PC-3 (cell line): ENCODE results near the gene AMMECR1. TPM values are rescaled to one million over a fixed set of nuclear protein-coding genes. Genes with fewer than 3 reads are reported as not detected.

Experiments
- ATAC-seq: fragments of 200-7000 bp; cut with Tn5 transposase; 2 replicates; pipeline ENCODE4 v1.9.1; 2020; ENCODE audit warnings: mild to moderate bottlenecking, moderate library complexity
- BruUV-seq: library from RNA; stranded (reverse); fragments of 400-500 nt; replicated peaks from 2 replicates; lab custom pipeline; 2021; lab: Mats Ljungman, UMichigan
- CTCF ChIA-PET: fragments of 300-600 bp; sonication (Branson Sonifier 250); formaldehyde crosslinking; loops from one replicate; lab custom pipeline; 2022; ENCODE audit warnings: antibody characterized with exemption; lab: Charles Lee
- POLR2A ChIA-PET: fragments of 300-600 bp; sonication (Branson Sonifier 250); formaldehyde crosslinking; loops from one replicate; lab custom pipeline; 2022; ENCODE audit warnings: antibody characterized with exemption; ENCODE audit not compliant: unreplicated experiment; lab: Charles Lee
- DNase-seq: peaks from one replicate; pipeline ENCODE4 v3.0.0-alpha.2; 2015
- H2AFZ ChIP-seq: fragments of 300-600 bp; sonication (generic); 2 replicates; pipeline ENCODE4 v1.6.0; 2016; ENCODE audit warnings: antibody characterized with exemption, low read length
- H3F3A ChIP-seq: fragments of 300-600 bp; sonication (generic); one replicate; pipeline ENCODE4 v1.6.0; 2017; ENCODE audit warnings: antibody characterized with exemption, low read length, control low read depth, mild to moderate bottlenecking; ENCODE audit not compliant: unreplicated experiment
- H3K27ac ChIP-seq: fragments of 300-600 bp; sonication (generic); 2 replicates; pipeline ENCODE4 v1.5.1; 2016; ENCODE audit warnings: mild to moderate bottlenecking, low read length
- H3K27me3 ChIP-seq: fragments of 300-600 bp; sonication (generic); 2 replicates; pipeline ENCODE4 v1.6.1; 2016; ENCODE audit warnings: low read length, mixed read lengths
- H3K36me3 ChIP-seq: fragments of 300-600 bp; sonication (generic); 2 replicates; pipeline ENCODE4 v1.6.1; 2016; ENCODE audit warnings: low read depth, mixed run types, low read length, mixed read lengths
- H3K4me1 ChIP-seq: fragments of 300-600 bp; sonication (generic); 2 replicates; pipeline ENCODE4 v1.5.1; 2016; ENCODE audit warnings: low read length; ENCODE audit not compliant: insufficient read depth
- H3K4me2 ChIP-seq: fragments of 300-600 bp; sonication (generic); 2 replicates; pipeline ENCODE4 v1.6.0; 2016; ENCODE audit warnings: low read length
- H3K4me3 ChIP-seq: fragments of 300-600 bp; sonication (generic); 2 replicates; pipeline ENCODE4 v1.5.1; 2016; ENCODE audit warnings: mild to moderate bottlenecking, low read length, mixed read lengths
- H3K79me2 ChIP-seq: fragments of 300-600 bp; sonication (generic); 2 replicates; pipeline ENCODE4 v1.6.1; 2017; ENCODE audit warnings: low read length, mixed read lengths
- H3K9ac ChIP-seq: fragments of 300-600 bp; sonication (generic); 2 replicates; pipeline ENCODE4 v1.6.0; 2016; ENCODE audit warnings: mild to moderate bottlenecking, low read length
- H3K9me2 ChIP-seq: fragments of 300-600 bp; sonication (generic); replicated peaks from 2 replicates; pipeline ENCODE4 v1.6.1; 2016; ENCODE audit warnings: mixed run types, low read length, mixed read lengths
- H3K9me3 ChIP-seq: fragments of 300-600 bp; sonication (generic); 2 replicates; pipeline ENCODE4 v1.6.1; 2016; ENCODE audit warnings: low read length, mixed read lengths
- H4K20me1 ChIP-seq: fragments of 300-600 bp; sonication (generic); 2 replicates; pipeline ENCODE4 v1.6.1; 2016; ENCODE audit warnings: low read length, mixed read lengths
- CTCF ChIP-seq: fragments of 300-600 bp; sonication (generic); conservative IDR thresholded peaks from 2 replicates; pipeline ENCODE4 v1.5.1; 2017; ENCODE audit warnings: antibody characterized with exemption, low read depth, mild to moderate bottlenecking, low read length
- EZH2 ChIP-seq: fragments of 300-600 bp; sonication (generic); IDR thresholded peaks from one replicate; pipeline ENCODE4 v1.6.1; 2017; ENCODE audit warnings: antibody characterized with exemption, mild to moderate bottlenecking, low read length; ENCODE audit not compliant: unreplicated experiment
- EZH2phosphoT487 ChIP-seq: fragments of 300-600 bp; sonication (generic); IDR thresholded peaks from 2 replicates; pipeline ENCODE4 v1.6.1; 2018; ENCODE audit warnings: mild to moderate bottlenecking, antibody characterized with exemption, low read length, borderline replicate concordance
- intact Hi-C: fragments of 100-400 bp; cut with micrococcal nuclease; formaldehyde crosslinking; loops from 2 replicates; pipeline ENCODE4 v1.9.0; 2023
- total RNA-seq: library from RNA; depleted of rRNA; stranded (reverse); fragments of >200 nt; gene quantifications from 2 replicates; pipeline ENCODE4 v1.2.3, GENCODE V29; 2014

The AMMECR1 gene
- total RNA-seq, 1 experiment from 2014 or later: 14.2 TPM

DNA sequence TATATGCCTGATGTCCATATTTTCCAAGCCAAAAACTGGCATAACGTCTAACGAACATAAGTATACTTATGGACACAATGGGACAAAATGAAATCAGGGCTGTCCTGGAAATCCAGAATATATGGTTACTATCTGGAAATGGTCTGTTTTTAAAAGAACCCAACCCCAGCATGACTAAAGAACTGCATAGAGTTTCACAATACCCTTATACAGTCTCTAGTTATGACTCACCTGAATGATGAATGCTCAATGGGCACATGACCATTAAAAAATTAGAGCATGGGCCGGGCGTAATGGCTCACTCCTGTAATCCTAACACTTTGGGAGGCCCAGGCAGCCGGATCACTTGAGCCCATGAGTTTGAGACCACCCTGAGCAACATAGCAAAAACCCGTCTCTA, 31.8 kb downstream of the AMMECR1 start:
- H3F3A ChIP-seq: no peaks in the 10 kb centered on the region
- H3K9me2 ChIP-seq: no peaks in the 10 kb centered on the region
- no peaks in the 10 kb centered on the region for H4K20me1 ChIP-seq
- ATAC-seq: peak; percentile 72
- ChIA-PET POLR2A (no interaction called here), CTCF (interaction anchor here (0.6 kb wide), 1 partner anchor 73 kb away, joined by 3 read pairs; the partner anchor contains the start of gene RTL9)
- H3K27ac ChIP-seq: peak overlapping the region; percentile 92
- no peaks in the 10 kb centered on the region for H3K27me3 ChIP-seq
- H3K79me2 ChIP-seq: peaks cover 85% of the 10 kb centered on the region
- H3K9me3 ChIP-seq: no peaks in the 10 kb centered on the region
- peak; percentile 86 for DNase-seq
- intact Hi-C loops: no loop called here
- H3K4me1 ChIP-seq: peaks cover 64% of the 10 kb centered on the region
- H3K36me3 ChIP-seq: no peaks in the 10 kb centered on the region
- TF ChIP-seq CTCF: no peak
- TF ChIP-seq EZH2: no peak
- TF ChIP-seq EZH2phosphoT487: no peak
- H2AFZ ChIP-seq: no peak overlapping the region
- no peak overlapping the region; the same call in 1 of the 2 replicates for H3K4me3 ChIP-seq
- peak overlapping the region; percentile 62 for H3K9ac ChIP-seq
- peak overlapping the region; percentile 71 for H3K4me2 ChIP-seq
- no TSS peak for BruUV-seq

DNA sequence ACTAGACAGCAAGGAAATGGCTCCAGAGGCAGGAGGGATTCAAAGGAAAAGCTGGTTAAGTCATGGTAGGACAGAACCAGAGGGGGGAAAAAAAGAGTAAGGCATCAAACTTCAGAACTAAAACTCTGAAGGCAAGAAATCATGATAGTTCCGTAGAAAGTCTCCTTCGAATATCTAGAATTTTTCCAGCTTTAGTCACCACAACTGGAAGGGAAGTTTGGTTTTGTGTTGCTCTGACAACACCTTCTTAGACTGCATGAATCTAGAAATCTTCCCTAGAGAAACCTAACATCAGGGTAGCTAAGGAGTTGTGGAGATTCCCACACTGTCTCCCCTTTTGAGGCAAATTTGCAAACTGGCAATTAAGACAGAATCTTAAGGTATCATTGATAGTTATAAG, 33.7 kb downstream of the AMMECR1 start:
- peak; percentile 83 for DNase-seq
- Histone ChIP-seq H3K9me2 (no peaks in the 10 kb centered on the region), H3K36me3 (no peaks in the 10 kb centered on the region), H3K4me2 (peak overlapping the region; percentile 38), H3K9ac (peak overlapping the region; percentile 52), H3F3A (no peaks in the 10 kb centered on the region), H3K4me3 (no peak overlapping the region), H3K9me3 (no peaks in the 10 kb centered on the region), H3K27me3 (no peaks in the 10 kb centered on the region), H4K20me1 (no peaks in the 10 kb centered on the region), H3K27ac (peak overlapping the region; percentile 92), H3K4me1 (peaks cover 59% of the 10 kb centered on the region), H2AFZ (no peak overlapping the region), H3K79me2 (peaks cover 92% of the 10 kb centered on the region)
- ChIA-PET POLR2A (interaction anchor here (0.6 to 0.8 kb wide), 2 partner anchors 9 to 34 kb away, joined by 3 read pairs; partner anchors contain the start of gene AMMECR1), CTCF (interaction anchor here (0.7 kb wide), 1 partner anchor 74 kb away, joined by 3 read pairs; no protein-coding TSS in a partner anchor)
- no TSS peak for BruUV-seq
- TF ChIP-seq EZH2 (no peak), EZH2phosphoT487 (no peak), CTCF (no peak)
- intact Hi-C loops: loop anchor here (5.0 kb wide), 2 partner anchors 33 to 62 kb away; partner anchors contain the start of gene AMMECR1
- ATAC-seq: peak; percentile 68

DNA sequence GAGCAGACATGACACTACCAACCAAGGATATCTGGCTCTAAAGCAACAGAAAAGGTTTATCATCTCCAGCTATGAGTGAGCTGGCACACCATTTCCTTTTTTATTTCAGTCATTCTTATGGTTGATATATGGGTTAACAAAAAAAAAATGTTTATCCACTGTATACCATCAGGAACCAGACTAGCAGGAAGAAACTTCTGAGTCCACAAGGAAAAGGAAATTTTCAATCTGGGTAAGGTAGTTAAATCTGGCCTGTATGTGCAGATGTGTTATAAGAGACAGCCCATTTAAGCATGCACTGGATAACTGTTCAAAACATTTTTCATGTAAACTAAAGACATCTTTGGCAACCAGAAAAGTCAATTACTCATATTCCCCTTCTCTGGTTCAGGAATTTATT, 35.0 kb downstream of the AMMECR1 start:
- TF ChIP-seq CTCF (no peak), EZH2phosphoT487 (no peak), EZH2 (no peak)
- Histone ChIP-seq H3K4me2 (no peak overlapping the region), H3F3A (no peaks in the 10 kb centered on the region), H3K9ac (no peak overlapping the region), H3K4me3 (no peak overlapping the region), H4K20me1 (no peaks in the 10 kb centered on the region), H3K27ac (peak overlapping the region; percentile 92), H2AFZ (no peak overlapping the region), H3K9me2 (no peaks in the 10 kb centered on the region), H3K36me3 (no peaks in the 10 kb centered on the region), H3K27me3 (no peaks in the 10 kb centered on the region), H3K4me1 (peaks cover 64% of the 10 kb centered on the region), H3K9me3 (no peaks in the 10 kb centered on the region), H3K79me2 (peaks cover 92% of the 10 kb centered on the region)
- intact Hi-C loops: loop anchor here (5.0 kb wide), 2 partner anchors 34 to 61 kb away; partner anchors contain the start of gene AMMECR1
- DNase-seq: no peak
- ChIA-PET POLR2A (no interaction called here), CTCF (no interaction called here)
- BruUV-seq: no TSS peak
- ATAC-seq: no peak
